ENCODE measurements around the gene SLC25A42.

GRCh38 chr19:19137556-19138108 is 73.8 kb downstream of the SLC25A42 start:
- TF ChIP-seq POLR2A (IDR thresholded peaks at IDR 0.05; ENCODE audit: low read depth, low read length) (no peak), CTCF (IDR thresholded peaks at IDR 0.05; ENCODE audit: extremely low read depth in 1 of 2, insufficient read depth in 1 of 2, low read depth in 1 of 2, low read length in 2 of 2) (no peak), MAX (IDR thresholded peaks at IDR 0.05; ENCODE audit: insufficient read depth, insufficient read length) (no peak), JUN (IDR thresholded peaks at IDR 0.05; ENCODE audit: borderline replicate concordance, insufficient read depth, insufficient read length, low read depth) (no peak), EZH2 (IDR thresholded peaks at IDR 0.05; ENCODE audit: borderline replicate concordance, low read depth, low read length, severe bottlenecking) (no peak), POLR2AphosphoS5 (IDR thresholded peaks at IDR 0.05; ENCODE audit: insufficient read depth, low read depth, low read length) (no peak), GATA2 (IDR thresholded peaks at IDR 0.05; ENCODE audit: insufficient read depth, insufficient read length, low read depth, low read length) (no peak), MYC (IDR thresholded peaks at IDR 0.05; ENCODE audit: low read depth, low read length) (no peak), FOS (IDR thresholded peaks at IDR 0.05; ENCODE audit: borderline replicate concordance, insufficient read depth, low read length) (no peak)
